Measurements from ENCODE around the gene FANCC. TPM values are rescaled to one million over a fixed set of nuclear protein-coding genes. Genes with fewer than 3 reads are reported as not detected.

FANCC gene
- total and polyA plus RNA-seq, 2 experiments from 2014 or later: 5.0 to 5.3 TPM

DNA sequence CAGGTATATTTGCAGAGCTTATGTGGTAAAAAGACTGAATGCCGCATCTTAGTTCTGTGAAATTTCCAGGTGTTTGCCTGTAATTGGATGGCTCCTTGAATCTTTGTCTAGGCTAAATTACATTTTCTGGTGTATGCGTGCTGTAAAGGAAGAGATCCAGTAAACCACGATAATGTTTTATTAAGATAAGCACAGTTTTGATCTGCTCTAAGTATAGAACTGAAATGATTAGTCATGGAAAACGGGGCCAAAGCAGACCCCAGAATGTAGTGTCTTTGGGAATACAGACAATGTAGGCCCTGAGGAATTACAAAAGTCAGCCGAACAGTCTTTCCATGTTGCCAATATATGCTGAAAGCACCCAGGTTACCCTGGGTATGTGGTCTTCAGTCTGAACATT, 257.3 kb downstream of the FANCC start:
- WGBS, 2 experiments (ENCODE audit: low coverage in 1 of 2, low lambda C conversion rate in 2 of 2, missing lambda C conversion rate in 2 of 2): 77 to 79% methylated on average over 5 of the region's 5 CpGs
- Histone ChIP-seq H3K79me2 (ENCODE audit: insufficient read depth) (peaks cover 100% of the 10 kb centered on the region), H3K4me1 (ENCODE audit: insufficient read depth) (peaks cover 59% of the 10 kb centered on the region), H3K27me3 (replicated peaks; ENCODE audit: insufficient read depth) (no peaks in the 10 kb centered on the region), H3K9me3 (ENCODE audit: low read depth) (no peaks in the 10 kb centered on the region), H3K9ac (peak overlapping the region; percentile 1; the same call in 1 of the 2 replicates), H3K4me3 (no peak overlapping the region), H4K20me1 (ENCODE audit: insufficient read depth) (peaks cover 20% of the 10 kb centered on the region; the same call in 1 of the 2 replicates), H3K4me2 (ENCODE audit: unreplicated experiment) (no peak overlapping the region), H2AFZ (no peak overlapping the region), H3F3A (ENCODE audit: insufficient read depth) (peaks cover 67% of the 10 kb centered on the region), H3K36me3 (ENCODE audit: low read depth) (peaks cover 45% of the 10 kb centered on the region), H3K27ac (peak overlapping the region; percentile 85), H3K9me2 (ENCODE audit: insufficient read depth) (no peaks in the 10 kb centered on the region)
- TF ChIP-seq EZH2 (IDR thresholded peaks at IDR 0.05; ENCODE audit: insufficient read depth, poor library complexity, severe bottlenecking): no peak
- TF ChIP-seq EZH2phosphoT487 (IDR thresholded peaks at IDR 0.05; ENCODE audit: insufficient read depth, low read depth): no peak
- no peak for DNase-seq
- in situ Hi-C loops (cut with MboI): no loop called here

- peaks cover 73% of the 10 kb centered on the region for H3K4me1 ChIP-seq (ENCODE audit: insufficient read depth)
- H3K9ac ChIP-seq: peak overlapping the region; percentile 11; the same call in 1 of the 2 replicates
Measured at GRCh38 chr9:95058795-95059386, 258.6 kb downstream of the FANCC start.

DNA sequence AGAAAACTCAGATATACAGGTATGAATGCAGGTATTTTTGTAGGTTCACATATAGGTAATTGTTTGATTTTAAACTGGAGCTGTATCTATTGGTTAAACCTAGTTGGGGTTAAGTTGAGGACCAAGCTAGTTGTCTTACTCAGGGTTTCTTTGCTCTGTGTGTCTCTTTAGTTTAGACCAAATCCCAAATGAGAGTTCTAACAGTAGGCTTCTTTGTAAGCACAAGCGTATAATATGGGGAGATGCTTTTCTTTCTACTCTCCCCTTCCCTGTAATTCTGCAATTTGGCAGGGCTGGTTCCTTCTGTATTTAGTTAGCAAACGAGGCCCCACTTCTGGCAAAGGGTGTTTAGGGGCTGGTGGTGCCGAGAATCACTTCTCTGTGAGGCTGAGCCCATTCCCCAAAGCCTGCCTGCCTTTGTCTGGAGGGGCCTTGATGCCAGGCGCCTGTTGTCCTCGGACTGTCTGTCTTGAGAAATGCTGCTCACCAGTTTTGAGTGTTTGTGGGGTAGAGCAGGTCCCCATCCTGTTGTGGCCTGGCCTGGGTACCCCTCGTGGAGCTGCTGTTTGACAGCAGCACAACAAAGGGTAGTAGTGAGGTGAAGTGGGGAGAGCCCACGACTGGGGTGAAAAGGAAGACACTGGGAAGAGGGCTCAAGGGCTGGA, 259.3 kb downstream of the FANCC start:
- Histone ChIP-seq H3K27ac (peak overlapping the region; percentile 85), H3K4me1 (ENCODE audit: insufficient read depth) (peaks cover 79% of the 10 kb centered on the region), H3K79me2 (ENCODE audit: insufficient read depth) (peaks cover 100% of the 10 kb centered on the region), H3F3A (ENCODE audit: insufficient read depth) (peaks cover 71% of the 10 kb centered on the region), H3K27me3 (replicated peaks; ENCODE audit: insufficient read depth) (no peaks in the 10 kb centered on the region), H3K4me3 (no peak overlapping the region), H3K9ac (peak overlapping the region; percentile 11; the same call in 1 of the 2 replicates), H3K36me3 (ENCODE audit: low read depth) (peaks cover 45% of the 10 kb centered on the region), H3K4me2 (ENCODE audit: unreplicated experiment) (no peak overlapping the region), H3K9me3 (ENCODE audit: low read depth) (no peaks in the 10 kb centered on the region), H3K9me2 (ENCODE audit: insufficient read depth) (no peaks in the 10 kb centered on the region), H2AFZ (no peak overlapping the region), H4K20me1 (ENCODE audit: insufficient read depth) (peaks cover 22% of the 10 kb centered on the region; the same call in 1 of the 2 replicates)
- in situ Hi-C loops (cut with MboI): no loop called here
- DNase-seq: no peak
- TF ChIP-seq EZH2phosphoT487 (IDR thresholded peaks at IDR 0.05; ENCODE audit: insufficient read depth, low read depth) (no peak), EZH2 (IDR thresholded peaks at IDR 0.05; ENCODE audit: insufficient read depth, poor library complexity, severe bottlenecking) (no peak)
- WGBS, 2 experiments (ENCODE audit: low coverage in 1 of 2, low lambda C conversion rate in 2 of 2, missing lambda C conversion rate in 2 of 2): 84 to 85% methylated on average over 7 of the region's 7 CpGs

More at GRCh38 chr9:95058795-95059386, 258.6 kb downstream of the FANCC start:
- 85 to 90% methylated on average over 7 of the region's 7 CpGs for WGBS, 2 experiments (ENCODE audit: low coverage in 1 of 2, low lambda C conversion rate in 2 of 2, missing lambda C conversion rate in 2 of 2)
- no peak overlapping the region for H3K4me2 ChIP-seq (ENCODE audit: unreplicated experiment)
- H3K79me2 ChIP-seq (ENCODE audit: insufficient read depth): peaks cover 100% of the 10 kb centered on the region
- in situ Hi-C loops (cut with MboI): no loop called here
- no peaks in the 10 kb centered on the region for H3K9me2 ChIP-seq (ENCODE audit: insufficient read depth)
- H3K4me3 ChIP-seq: no peak overlapping the region
- peaks cover 71% of the 10 kb centered on the region for H3F3A ChIP-seq (ENCODE audit: insufficient read depth)
- TF ChIP-seq EZH2phosphoT487 (IDR thresholded peaks at IDR 0.05; ENCODE audit: insufficient read depth, low read depth) (no peak), EZH2 (IDR thresholded peaks at IDR 0.05; ENCODE audit: insufficient read depth, poor library complexity, severe bottlenecking) (no peak)
- peak; percentile 53 for DNase-seq
- no peaks in the 10 kb centered on the region for H3K27me3 ChIP-seq (replicated peaks; ENCODE audit: insufficient read depth)
- H3K36me3 ChIP-seq (ENCODE audit: low read depth): peaks cover 44% of the 10 kb centered on the region
- H3K27ac ChIP-seq: peak overlapping the region; percentile 85
- no peak overlapping the region for H2AFZ ChIP-seq
- H4K20me1 ChIP-seq (ENCODE audit: insufficient read depth): peaks cover 20% of the 10 kb centered on the region; the same call in 1 of the 2 replicates
- H3K9me3 ChIP-seq (ENCODE audit: low read depth): no peaks in the 10 kb centered on the region

- Histone ChIP-seq H3K27me3 (replicated peaks; ENCODE audit: insufficient read depth) (no peaks in the 10 kb centered on the region), H3K4me3 (0 out of 2 replicates have a peak overlapping the region, but pooled peaks have one; percentile 54), H3K27ac (peak overlapping the region; percentile 85), H2AFZ (no peak overlapping the region), H3K9me3 (ENCODE audit: low read depth) (no peaks in the 10 kb centered on the region), H3K4me2 (ENCODE audit: unreplicated experiment) (peak overlapping the region; percentile 84), H3F3A (ENCODE audit: insufficient read depth) (peaks cover 81% of the 10 kb centered on the region), H3K4me1 (ENCODE audit: insufficient read depth) (peaks cover 91% of the 10 kb centered on the region), H3K36me3 (ENCODE audit: low read depth) (peaks cover 48% of the 10 kb centered on the region), H3K9me2 (ENCODE audit: insufficient read depth) (no peaks in the 10 kb centered on the region), H4K20me1 (ENCODE audit: insufficient read depth) (peaks cover 28% of the 10 kb centered on the region; the same call in 1 of the 2 replicates), H3K9ac (peak overlapping the region; percentile 76), H3K79me2 (ENCODE audit: insufficient read depth) (peaks cover 100% of the 10 kb centered on the region)
- in situ Hi-C loops (cut with MboI): no loop called here
- 66 to 71% methylated on average over 10 of the region's 10 CpGs for WGBS, 2 experiments (ENCODE audit: low coverage in 1 of 2, low lambda C conversion rate in 2 of 2, missing lambda C conversion rate in 2 of 2)
- no peak for DNase-seq
- TF ChIP-seq EZH2 (IDR thresholded peaks at IDR 0.05; ENCODE audit: insufficient read depth, poor library complexity, severe bottlenecking) (no peak), EZH2phosphoT487 (IDR thresholded peaks at IDR 0.05; ENCODE audit: insufficient read depth, low read depth) (no peak)
Measured at GRCh38 chr9:95057101-95057500, 260.4 kb downstream of the FANCC start.
